ENCODE results near the gene BRAT1.

Gene BRAT1

GRCh38 chr7:2523461-2523936 is 31.8 kb downstream of the BRAT1 start:
- no peak for DNase-seq

- no peak for DNase-seq
Observed at GRCh38 chr7:2522780-2523433, 32.4 kb downstream of the BRAT1 start.

- peak; percentile 59 to 79 for DNase-seq
Observed at GRCh38 chr7:2521952-2522591, 33.3 kb downstream of the BRAT1 start.

GRCh38 chr7:2521341-2521745 is 34.0 kb downstream of the BRAT1 start:
- DNase-seq: no peak

- DNase-seq: no peak
Observed at GRCh38 chr7:2520761-2521290, 34.5 kb downstream of the BRAT1 start.

GRCh38 chr7:2520131-2520760 is 35.1 kb downstream of the BRAT1 start:
- DNase-seq: peak in 1 of 2 experiments; percentile 18

GRCh38 chr7:2519119-2519930 is 36.0 kb downstream of the BRAT1 start, which contains the start of gene LFNG:
Gene LFNG (plus strand): TSS chr7:2519774. CDS start chr7:2519862, 88 bp downstream.
- DNase-seq: peak; percentile 80 to 87

GRCh38 chr7:2518737-2519118 is 36.6 kb downstream of the BRAT1 start:
- DNase-seq: no peak

- DNase-seq: no peak
Observed at GRCh38 chr7:2517678-2518507, 37.4 kb downstream of the BRAT1 start.

GRCh38 chr7:2517026-2517425 is 38.3 kb downstream of the BRAT1 start:
- DNase-seq: no peak

GRCh38 chr7:2516194-2516555 is 39.1 kb downstream of the BRAT1 start:
- no peak for DNase-seq

GRCh38 chr7:2515424-2516193 is 39.7 kb downstream of the BRAT1 start:
- DNase-seq: no peak

- no peak for DNase-seq
Observed at GRCh38 chr7:2514473-2515423, 40.6 kb downstream of the BRAT1 start.

- no peak for DNase-seq
Observed at GRCh38 chr7:2513702-2514101, 41.6 kb downstream of the BRAT1 start.

GRCh38 chr7:2512713-2513112 is 42.6 kb downstream of the BRAT1 start:
- DNase-seq: no peak

- no peak for DNase-seq
Observed at GRCh38 chr7:2512179-2512661, 43.1 kb downstream of the BRAT1 start.

GRCh38 chr7:2511769-2512168 is 43.6 kb downstream of the BRAT1 start:
- no peak for DNase-seq

- DNase-seq: peak; percentile 43 to 61
Observed at GRCh38 chr7:2510909-2511768, 44.2 kb downstream of the BRAT1 start.

Measured in stimulated activated CD4-positive, alpha-beta T cell treated with anti-CD3 and anti-CD28 coated beads, Interleukin-4, amount 100 ng/mL, for 4 hours (primary cell).